GM20000 (cell line): ENCODE data around the gene XRCC6.

Source experiments
- DNase-seq: peaks from one replicate; pipeline ENCODE4 v3.0.0; 2012; ENCODE audit warnings: low spot score
- CTCF ChIP-seq: IDR thresholded peaks from 2 replicates; pipeline ENCODE4 v1.5.1; 2012; ENCODE audit warnings: mild to moderate bottlenecking, control low read depth; ENCODE audit errors: extremely low read depth, missing control alignments

XRCC6 gene

GRCh38 chr22:41709341-41709740 lies 88.2 kb downstream of the XRCC6 start:
- TF ChIP-seq CTCF: no peak
- DNase-seq: no peak

- no peak for TF ChIP-seq CTCF
- no peak for DNase-seq
Observed at GRCh38 chr22:41713004-41713403, 91.9 kb downstream of the XRCC6 start.
